Glutamatergic neuron (in vitro differentiated cells): ENCODE results near the gene MRPL33. TPM values are rescaled to one million over a fixed set of nuclear protein-coding genes. Genes with fewer than 3 reads are reported as not detected.

ENCODE experiments used
- DNase-seq: peaks from one replicate; pipeline ENCODE4 v3.0.0; 2022
- H3K27ac Mint-ChIP-seq: one replicate; pipeline ENCODE4 v1.8.0; 2020; ENCODE audit warnings: mild to moderate bottlenecking, mixed read lengths, inconsistent platforms; ENCODE audit not compliant: unreplicated experiment
- H3K27me3 Mint-ChIP-seq: one replicate; pipeline ENCODE4 v1.8.0; 2020; ENCODE audit warnings: mild to moderate bottlenecking, moderate library complexity, mixed read lengths, inconsistent platforms; ENCODE audit not compliant: unreplicated experiment
- H3K36me3 Mint-ChIP-seq: one replicate; pipeline ENCODE4 v1.8.0; 2020; ENCODE audit warnings: mild to moderate bottlenecking, mixed read lengths, inconsistent platforms; ENCODE audit not compliant: unreplicated experiment
- H3K4me1 Mint-ChIP-seq: one replicate; pipeline ENCODE4 v1.8.0; 2020; ENCODE audit warnings: mild to moderate bottlenecking, low read depth, mixed read lengths, inconsistent platforms; ENCODE audit not compliant: unreplicated experiment
- H3K4me3 Mint-ChIP-seq: one replicate; pipeline ENCODE4 v1.8.0; 2020; ENCODE audit warnings: mild to moderate bottlenecking, mixed read lengths, inconsistent platforms; ENCODE audit not compliant: unreplicated experiment
- H3K9me3 Mint-ChIP-seq: one replicate; pipeline ENCODE4 v1.8.0; 2020; ENCODE audit warnings: mild to moderate bottlenecking, moderate library complexity, mixed read lengths, inconsistent platforms; ENCODE audit not compliant: unreplicated experiment
- CTCF ChIP-seq: fragments of 200-600 bp; sonication (generic); IDR thresholded peaks from one replicate; pipeline ENCODE4 v1.5.0; 2021; ENCODE audit not compliant: partially characterized antibody, unreplicated experiment
- long read RNA-seq: library from polyadenylated mRNA; unstranded; transcript quantifications from one replicate; pipeline ENCODE4 v2.0.0, GENCODE V29; 2020; ENCODE audit not compliant: unreplicated experiment
- total RNA-seq: library from RNA; stranded (reverse); fragmentation: NEBNext Ultra II Directional; extraction: Animal tissue kit (Norgen Biotek cat#: 25700); gene quantifications from one replicate; pipeline ENCODE4 v1.2.1, GENCODE V29; 2021; ENCODE audit not compliant: unreplicated experiment

The MRPL33 gene
- 54.2 TPM for total RNA-seq
- long read RNA-seq, transcript MRPL33-201 (4 exons, 518 nt) = major isoform, 16 of 37 reads
- long read RNA-seq, transcript MRPL33-202 (3 exons, 404 nt) = minor isoform, 13 of 37 reads
- long read RNA-seq, partial matches to known transcripts = 0 of 37 reads
- long read RNA-seq, other reads (novel, unspliced or antisense) = 8 of 37 reads

- TF ChIP-seq CTCF = no peak
- Mint-ChIP-seq H3K4me1 (peaks cover 7% of the 10 kb centered on the region), H3K9me3 (peaks cover 4% of the 10 kb centered on the region), H3K27ac (peak within 1 kb of the TSS; percentile 94), H3K36me3 (no peaks in the 10 kb centered on the region), H3K27me3 (peaks cover 4% of the 10 kb centered on the region), H3K4me3 (peak within 1 kb of the TSS; percentile 99)
- DNase-seq = peak; percentile 97
Measured at GRCh38 chr2:27771548-27772335, at the start of gene MRPL33. Gene MRPL33, plus strand, starts transcription at chr2:27771719. Its CDS starts 59 bp downstream, at chr2:27771778.

GRCh38 chr2:27721884-27722485, 49.5 kb upstream of the MRPL33 start:
- Mint-ChIP-seq H3K9me3 (peaks cover 1% of the 10 kb centered on the region), H3K27ac (no peak overlapping the region), H3K4me3 (no peak overlapping the region), H3K4me1 (peaks cover 6% of the 10 kb centered on the region), H3K27me3 (peaks cover 7% of the 10 kb centered on the region), H3K36me3 (no peaks in the 10 kb centered on the region)
- TF ChIP-seq CTCF = no peak
- DNase-seq = no peak

GRCh38 chr2:27723372-27724144, 48.0 kb upstream of the MRPL33 start:
- H3K27ac Mint-ChIP-seq = no peak overlapping the region
- H3K4me3 Mint-ChIP-seq = no peak overlapping the region
- H3K27me3 Mint-ChIP-seq = peaks cover 7% of the 10 kb centered on the region
- H3K9me3 Mint-ChIP-seq = peaks cover 2% of the 10 kb centered on the region
- no peaks in the 10 kb centered on the region for H3K36me3 Mint-ChIP-seq
- peaks cover 4% of the 10 kb centered on the region for H3K4me1 Mint-ChIP-seq
- TF ChIP-seq CTCF = peak; percentile 81
- DNase-seq = peak; percentile 62

GRCh38 chr2:27724191-27724590, 47.3 kb upstream of the MRPL33 start:
- no peak for TF ChIP-seq CTCF
- no peak for DNase-seq
- Mint-ChIP-seq H3K9me3 (peaks cover 2% of the 10 kb centered on the region), H3K4me1 (peaks cover 4% of the 10 kb centered on the region), H3K27me3 (peaks cover 7% of the 10 kb centered on the region), H3K36me3 (no peaks in the 10 kb centered on the region), H3K4me3 (no peak overlapping the region), H3K27ac (no peak overlapping the region)
